Measurements from ENCODE around the gene PPP4R1.

The PPP4R1 gene

GRCh38 chr18:9594823-9595596 lies 19.3 kb downstream of the PPP4R1 start:
- no peak overlapping the region for H3K4me3 ChIP-seq (ENCODE audit: low read length)
- no peak for TF ChIP-seq ZNF274 (IDR thresholded peaks at IDR 0.05; ENCODE audit: low read depth, low read length)

DNA sequence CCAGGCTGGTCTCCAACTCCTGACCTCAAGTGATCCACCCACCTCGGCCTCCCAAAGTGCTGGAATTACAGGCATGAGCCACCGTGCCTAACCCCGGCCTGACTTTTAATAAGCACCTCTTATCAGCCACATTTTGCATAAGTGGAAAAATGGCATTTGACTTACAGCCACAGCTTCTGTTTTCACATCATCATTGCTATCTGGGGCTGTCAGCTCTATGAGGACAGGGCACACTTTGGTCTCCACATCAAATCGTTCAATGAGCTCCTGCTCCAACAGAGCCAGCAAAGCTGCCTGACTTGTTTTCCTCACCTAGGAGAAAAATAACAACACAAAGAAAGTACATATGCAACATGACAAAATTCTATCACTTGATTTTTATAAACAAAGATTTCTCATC lies 26.4 kb downstream of the PPP4R1 start:
- no peak for TF ChIP-seq ZNF274 (IDR thresholded peaks at IDR 0.05; ENCODE audit: low read depth, low read length)

GRCh38 chr18:9586814-9587213 lies 27.5 kb downstream of the PPP4R1 start:
- no peak overlapping the region for H3K4me3 ChIP-seq (ENCODE audit: low read length)
- no peak for TF ChIP-seq ZNF274 (IDR thresholded peaks at IDR 0.05; ENCODE audit: low read depth, low read length)

More for the DNA sequence above, 26.4 kb downstream of the PPP4R1 start:
- H3K4me3 ChIP-seq (ENCODE audit: low read length) = no peak overlapping the region

- no peak overlapping the region for H3K4me3 ChIP-seq (ENCODE audit: low read length)
- no peak for TF ChIP-seq ZNF274 (IDR thresholded peaks at IDR 0.05; ENCODE audit: low read depth, low read length)
These were observed 32.7 kb downstream of the PPP4R1 start for GRCh38 chr18:9581667-9582066.

GRCh38 chr18:9578306-9578705 lies 36.1 kb downstream of the PPP4R1 start:
- TF ChIP-seq ZNF274 (IDR thresholded peaks at IDR 0.05; ENCODE audit: low read depth, low read length) = no peak
- no peak overlapping the region for H3K4me3 ChIP-seq (ENCODE audit: low read length)

- no peak overlapping the region for H3K4me3 ChIP-seq (ENCODE audit: low read length)
- TF ChIP-seq ZNF274 (IDR thresholded peaks at IDR 0.05; ENCODE audit: low read depth, low read length) = no peak
These were observed 37.0 kb downstream of the PPP4R1 start for GRCh38 chr18:9577361-9577760.

DNA sequence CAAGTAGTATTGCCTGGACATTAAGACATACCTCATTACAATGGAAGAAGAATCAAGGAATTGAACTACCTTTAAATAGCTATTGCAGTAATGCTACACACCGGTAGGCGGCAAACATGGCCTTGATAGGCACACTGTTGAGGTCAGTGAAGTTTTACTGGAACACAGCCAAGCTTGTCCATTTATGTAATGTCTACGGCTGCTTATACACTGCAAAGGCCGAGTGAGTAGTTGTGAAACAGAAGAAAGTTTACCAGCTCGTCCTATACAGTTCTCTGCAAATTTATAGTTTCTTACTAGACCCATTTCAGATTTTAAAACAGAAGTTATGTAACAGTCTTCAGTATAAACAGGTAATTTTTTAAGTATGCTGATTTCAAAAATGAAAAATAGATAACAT lies 38.8 kb downstream of the PPP4R1 start:
- no peak overlapping the region for H3K4me3 ChIP-seq (ENCODE audit: low read length)
- no peak for TF ChIP-seq ZNF274 (IDR thresholded peaks at IDR 0.05; ENCODE audit: low read depth, low read length)

GRCh38 chr18:9574473-9575115 lies 39.8 kb downstream of the PPP4R1 start:
- no peak for TF ChIP-seq ZNF274 (IDR thresholded peaks at IDR 0.05; ENCODE audit: low read depth, low read length)
- H3K4me3 ChIP-seq (ENCODE audit: low read length) = no peak overlapping the region

DNA sequence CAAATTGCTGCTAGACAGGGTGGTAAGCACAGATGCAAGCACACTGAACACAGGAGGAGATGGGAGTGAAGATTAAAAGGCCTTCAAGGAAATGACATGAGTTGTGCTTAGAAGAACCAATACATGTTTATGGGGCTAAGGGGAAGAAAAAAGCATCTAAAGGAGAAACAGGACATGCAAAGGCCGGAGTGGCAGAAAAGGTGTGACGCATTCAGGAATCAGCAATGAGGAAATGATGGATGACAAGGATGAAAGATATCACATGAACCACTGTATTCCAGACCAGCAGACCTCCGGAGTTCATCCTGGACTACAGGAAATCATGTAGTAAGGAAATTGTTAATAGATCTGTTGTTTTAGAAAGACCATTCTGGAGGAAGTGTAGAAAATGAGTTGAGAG lies 42.8 kb downstream of the PPP4R1 start:
- H3K4me3 ChIP-seq (ENCODE audit: low read length) = no peak overlapping the region
- no peak for TF ChIP-seq ZNF274 (IDR thresholded peaks at IDR 0.05; ENCODE audit: low read depth, low read length)

GRCh38 chr18:9570255-9570654 lies 44.1 kb downstream of the PPP4R1 start:
- TF ChIP-seq ZNF274 (IDR thresholded peaks at IDR 0.05; ENCODE audit: low read depth, low read length) = no peak
- no peak overlapping the region for H3K4me3 ChIP-seq (ENCODE audit: low read length)

DNA sequence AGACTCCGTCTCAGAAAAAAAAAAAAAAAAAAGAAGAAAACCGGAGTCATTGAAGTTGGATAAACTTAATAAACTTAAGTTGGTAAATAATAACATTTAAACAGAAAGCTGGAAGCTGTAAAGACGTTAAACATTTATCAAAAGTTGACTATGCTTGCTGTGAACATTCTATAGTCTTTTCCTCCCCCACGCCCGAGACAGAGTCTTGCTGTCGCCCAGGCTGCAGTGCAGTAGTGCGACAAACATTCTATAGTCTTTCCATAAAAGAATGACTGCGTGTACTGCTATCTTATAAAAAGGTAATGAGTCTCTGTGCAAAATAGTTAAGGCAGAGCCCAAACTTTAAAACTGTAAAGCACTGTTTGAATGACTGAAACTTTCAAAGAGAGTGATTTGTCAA lies 45.2 kb downstream of the PPP4R1 start:
- TF ChIP-seq ZNF274 (IDR thresholded peaks at IDR 0.05; ENCODE audit: low read depth, low read length) = no peak

DNA sequence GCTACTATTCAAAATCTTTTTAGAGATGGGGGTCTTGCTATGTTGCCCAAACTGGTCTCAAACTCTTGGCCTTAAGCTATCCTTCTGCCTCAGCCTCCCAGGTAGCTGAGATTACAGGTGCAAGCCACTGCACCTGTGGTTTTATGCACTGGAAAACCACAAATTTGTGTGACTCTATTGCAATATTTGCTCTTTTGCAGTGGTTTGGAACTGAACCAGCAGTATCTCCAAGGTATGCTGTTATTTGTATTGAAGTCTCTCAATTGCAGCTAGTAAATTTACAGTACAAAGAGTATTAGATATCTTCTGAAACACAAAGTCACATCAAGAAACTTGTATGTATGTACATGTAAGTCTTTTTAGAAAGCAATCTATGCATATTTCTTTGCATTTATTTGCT lies 46.2 kb downstream of the PPP4R1 start:
- no peak for TF ChIP-seq ZNF274 (IDR thresholded peaks at IDR 0.05; ENCODE audit: low read depth, low read length)

More for the DNA sequence above, 45.2 kb downstream of the PPP4R1 start:
- no peak overlapping the region for H3K4me3 ChIP-seq (ENCODE audit: low read length)

GRCh38 chr18:9565407-9565806 lies 49.0 kb downstream of the PPP4R1 start:
- H3K4me3 ChIP-seq (ENCODE audit: low read length) = no peak overlapping the region
- no peak for TF ChIP-seq ZNF274 (IDR thresholded peaks at IDR 0.05; ENCODE audit: low read depth, low read length)

More for the DNA sequence above, 46.2 kb downstream of the PPP4R1 start:
- no peak overlapping the region for H3K4me3 ChIP-seq (ENCODE audit: low read length)

GRCh38 chr18:9563331-9563730 lies 51.0 kb downstream of the PPP4R1 start:
- H3K4me3 ChIP-seq (ENCODE audit: low read length) = no peak overlapping the region
- TF ChIP-seq ZNF274 (IDR thresholded peaks at IDR 0.05; ENCODE audit: low read depth, low read length) = no peak

DNA sequence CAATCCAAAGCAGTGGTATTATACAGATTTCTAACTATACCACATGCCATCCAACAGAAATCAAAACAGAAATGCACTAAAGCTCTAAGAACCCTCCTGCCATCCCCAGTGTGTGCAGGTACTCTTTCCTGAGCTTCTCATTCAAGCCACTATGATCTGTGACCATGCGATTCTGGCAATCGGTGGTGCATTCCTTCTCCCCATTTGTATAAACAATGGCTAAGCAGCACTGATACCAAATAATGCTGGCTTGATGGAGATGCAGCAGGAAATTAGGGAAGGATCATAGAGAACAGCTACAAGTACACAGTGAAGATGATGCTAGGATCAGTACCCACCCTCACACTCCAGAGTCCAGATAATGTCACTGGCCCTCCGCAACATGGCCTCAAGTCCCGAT lies 51.8 kb downstream of the PPP4R1 start:
- no peak for TF ChIP-seq ZNF274 (IDR thresholded peaks at IDR 0.05; ENCODE audit: low read depth, low read length)

More for the DNA sequence above, 51.8 kb downstream of the PPP4R1 start:
- no peak overlapping the region for H3K4me3 ChIP-seq (ENCODE audit: low read length)
